GM19043 (cell line): ENCODE measurements around the gene PCED1A.

Source experiments
- ATAC-seq: cut with Tn5 transposase; IDR thresholded peaks from one replicate; pipeline ENCODE4 v1.9.1; 2021; ENCODE audit warnings: low read depth; ENCODE audit not compliant: unreplicated experiment

PCED1A gene

DNA sequence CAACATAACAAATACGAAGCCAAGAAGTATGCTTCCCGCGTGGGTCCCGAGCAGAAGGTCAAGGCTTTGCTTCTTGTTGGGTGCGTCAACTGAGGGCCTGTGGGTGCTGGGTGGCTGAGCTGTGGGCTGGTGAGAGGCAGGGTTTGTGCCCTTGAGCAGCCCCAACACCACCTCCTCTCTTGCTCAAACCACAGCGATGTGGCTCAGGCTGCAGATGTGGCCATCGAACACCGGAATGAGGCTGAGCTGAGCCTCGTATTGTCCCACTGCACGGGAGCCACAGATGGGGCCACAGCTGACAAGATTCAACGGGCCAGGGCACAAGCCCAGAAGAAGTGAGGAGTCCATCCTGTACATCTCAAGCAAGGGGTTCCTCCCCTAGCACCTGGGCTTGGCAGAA is 25.8 kb upstream of the PCED1A start:
- ATAC-seq: no peak

DNA sequence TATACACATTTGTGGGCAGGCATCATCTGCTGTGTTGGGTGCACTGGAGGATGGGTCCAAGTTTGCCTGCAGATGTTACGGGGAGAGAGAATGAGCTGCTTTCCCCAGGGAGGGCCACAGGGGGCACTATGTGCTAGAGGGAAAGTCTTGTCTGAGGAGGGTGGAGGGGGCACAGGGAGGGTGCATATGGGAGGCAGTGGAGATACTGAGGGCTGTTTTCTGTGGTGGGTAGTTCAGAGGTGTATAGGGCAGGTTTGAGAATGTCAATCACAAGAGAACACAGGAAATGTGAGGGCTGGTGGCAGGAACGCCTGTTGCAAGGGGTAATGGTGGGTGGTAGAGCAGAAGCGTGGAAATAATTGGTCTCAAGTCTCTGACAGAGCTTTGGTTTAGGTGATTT is 25.2 kb upstream of the PCED1A start:
- no peak for ATAC-seq

DNA sequence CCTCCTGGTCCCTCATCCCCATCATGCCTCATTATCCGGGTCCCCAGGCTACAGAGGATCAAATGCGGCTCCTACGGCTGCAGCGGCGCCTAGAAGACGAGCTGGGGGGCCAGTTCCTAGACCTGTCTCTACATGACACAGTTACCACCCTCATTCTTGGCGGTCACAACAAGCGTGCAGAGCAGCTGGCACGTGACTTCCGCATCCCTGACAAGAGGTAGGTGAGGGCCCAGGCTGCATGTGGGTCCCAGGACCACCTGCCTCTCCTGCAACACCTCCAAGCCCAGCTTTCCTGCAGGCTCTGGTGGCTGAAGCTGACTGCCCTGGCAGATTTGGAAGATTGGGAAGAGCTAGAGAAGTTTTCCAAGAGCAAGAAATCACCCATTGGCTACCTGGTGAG is 24.6 kb upstream of the PCED1A start:
- ATAC-seq: no peak

DNA sequence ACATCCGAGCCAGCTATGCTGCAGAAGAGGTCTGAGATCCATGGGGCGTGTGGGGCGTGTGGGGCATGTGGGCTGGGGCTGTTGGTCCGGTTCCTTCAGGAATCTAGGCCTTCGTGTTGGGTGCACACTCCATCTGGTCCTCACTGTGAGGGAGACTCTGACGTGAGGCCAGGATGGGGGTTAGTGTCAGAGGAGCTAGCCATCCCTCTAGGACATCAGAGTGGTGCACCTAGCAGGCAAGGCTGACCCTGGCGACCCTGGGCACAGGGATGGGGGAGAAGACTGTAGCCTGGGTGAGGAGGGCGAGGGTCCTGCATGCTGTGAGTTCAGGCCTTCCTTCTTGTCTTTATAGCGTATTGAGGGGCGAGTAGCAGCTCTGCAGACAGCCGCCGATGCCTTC is 24.2 kb upstream of the PCED1A start:
- ATAC-seq: no peak

DNA sequence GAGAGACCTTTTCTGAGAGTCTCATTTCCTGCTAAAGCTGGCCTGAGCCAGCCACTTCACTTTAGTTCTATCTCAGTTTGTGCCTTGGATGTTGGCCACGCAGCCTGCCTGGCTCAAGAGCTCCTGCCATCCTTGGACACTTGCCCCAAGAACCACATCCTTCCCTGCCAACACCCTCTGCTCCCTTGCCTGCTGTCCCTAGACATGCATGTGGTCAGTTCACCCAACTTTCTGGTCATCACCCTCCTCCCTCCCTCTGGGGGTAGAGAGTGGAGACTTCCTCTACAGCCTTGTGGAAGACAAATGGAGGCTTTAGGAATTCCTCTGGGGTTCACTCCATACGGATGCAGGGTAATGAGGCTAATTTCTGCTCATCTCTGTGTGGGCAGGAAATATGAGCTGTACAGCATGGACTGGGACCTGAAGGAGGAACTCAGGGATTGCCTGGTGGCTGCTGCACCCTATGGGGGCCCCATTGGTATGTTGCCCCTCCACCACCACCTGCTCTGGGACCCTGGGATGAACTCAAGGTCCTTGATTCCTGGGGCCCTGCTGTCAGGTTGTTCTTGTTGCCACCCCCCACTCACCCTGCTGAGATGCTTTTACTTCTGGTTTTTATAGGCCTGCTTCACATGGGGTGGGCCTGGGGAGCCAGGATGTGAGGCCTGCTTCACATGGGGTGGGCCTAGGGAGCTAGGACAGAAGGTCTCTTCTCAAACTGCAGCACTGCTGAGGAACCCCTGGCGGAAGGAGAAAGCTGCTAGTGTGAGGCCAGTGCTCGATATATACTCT is 19.1 kb upstream of the PCED1A start:
- no peak for ATAC-seq

DNA sequence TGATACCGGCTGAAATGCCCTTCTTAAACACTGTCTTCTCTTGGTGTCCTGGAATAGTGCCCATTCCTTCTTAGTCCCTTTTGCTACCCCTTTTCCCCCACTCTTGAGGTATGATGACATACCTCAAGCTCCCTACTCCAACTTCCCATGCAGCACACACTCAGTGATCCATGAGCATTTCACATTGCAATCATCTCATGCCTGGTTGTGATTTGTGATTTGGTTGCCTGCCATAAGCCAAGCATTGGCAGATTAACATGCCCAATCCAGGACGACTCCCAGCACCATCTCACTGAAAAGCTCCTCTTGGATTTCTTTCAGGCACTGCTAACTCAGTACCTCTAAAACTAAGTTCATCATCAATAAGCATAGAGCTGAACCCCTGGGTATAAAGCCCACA is 18.1 kb upstream of the PCED1A start:
- ATAC-seq: no peak

DNA sequence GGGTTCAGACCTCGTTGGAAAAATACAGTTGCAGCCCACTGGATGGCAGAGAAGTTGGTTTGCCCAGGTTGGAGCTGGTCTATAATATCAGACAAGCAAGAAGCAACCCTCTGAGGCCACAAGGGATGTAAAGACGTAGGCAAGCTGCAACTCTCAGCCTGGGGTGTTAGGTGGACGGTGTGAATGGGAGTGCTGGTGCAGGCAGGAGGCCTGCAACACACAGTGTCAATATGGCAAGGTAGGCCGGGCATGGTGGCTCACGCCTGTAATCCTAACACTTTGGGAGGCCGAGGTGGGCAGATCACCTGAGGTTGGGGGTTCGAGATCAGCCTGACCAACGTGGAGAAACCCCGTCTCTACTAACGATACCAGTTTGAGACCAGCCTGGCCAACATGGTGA is 10.6 kb upstream of the PCED1A start:
- ATAC-seq: no peak

DNA sequence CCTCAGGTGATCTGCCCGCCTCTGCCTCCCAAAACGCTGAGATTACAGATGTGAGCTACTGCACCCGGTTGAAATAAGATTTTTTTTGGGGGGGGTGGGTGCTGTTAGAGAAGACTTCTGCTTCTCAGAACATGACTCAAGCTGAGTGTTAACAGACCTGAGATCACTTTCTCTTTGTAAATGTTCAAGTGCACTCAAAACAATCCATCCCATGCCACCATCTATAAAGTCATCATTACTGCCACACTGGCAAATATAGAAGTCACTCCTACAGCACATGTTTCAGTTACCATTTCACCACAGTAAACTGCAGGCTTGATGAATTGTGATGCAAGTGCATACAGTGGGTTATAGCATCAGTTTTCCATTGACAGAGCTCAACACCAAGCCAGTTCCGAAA is 9.1 kb upstream of the PCED1A start:
- ATAC-seq: no peak

DNA sequence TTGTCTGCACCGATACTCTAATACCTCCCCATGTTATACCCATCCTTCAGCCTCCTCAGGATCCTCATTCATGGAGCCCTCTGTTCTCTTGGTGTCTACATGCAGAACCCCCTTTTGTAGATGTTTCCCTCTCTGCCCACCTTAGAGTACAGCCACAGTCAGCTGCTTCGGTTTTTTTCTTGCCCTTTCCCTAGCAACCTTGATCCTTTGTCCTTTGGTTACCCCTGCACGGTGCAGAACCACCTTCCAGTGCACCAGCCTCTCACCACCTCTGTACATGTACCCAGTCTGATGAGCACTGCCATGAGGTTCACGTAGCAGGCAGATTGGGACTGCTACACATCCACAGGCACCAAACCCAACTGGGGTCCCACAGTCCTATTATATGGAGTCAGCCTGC is 7.3 kb upstream of the PCED1A start:
- ATAC-seq: no peak

DNA sequence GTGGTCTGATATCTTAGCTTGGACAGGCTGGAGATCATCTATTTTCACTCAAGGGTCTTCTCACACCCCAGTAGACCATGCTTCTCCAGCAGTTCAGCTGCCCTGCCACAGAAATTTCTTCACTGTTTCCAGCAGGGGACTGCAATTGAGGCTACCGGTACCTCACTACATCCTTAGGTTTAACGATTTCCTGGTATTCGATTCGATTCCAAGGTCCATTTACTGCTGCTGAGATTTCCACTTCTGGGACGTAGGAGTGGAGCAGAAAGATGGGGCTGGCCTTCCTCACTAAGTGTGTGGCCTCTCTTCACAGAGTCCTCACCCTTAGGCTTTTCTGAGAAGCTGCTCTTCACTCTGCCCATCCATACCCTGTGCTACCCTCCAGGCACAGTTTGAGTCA is 6.2 kb upstream of the PCED1A start:
- ATAC-seq: no peak

DNA sequence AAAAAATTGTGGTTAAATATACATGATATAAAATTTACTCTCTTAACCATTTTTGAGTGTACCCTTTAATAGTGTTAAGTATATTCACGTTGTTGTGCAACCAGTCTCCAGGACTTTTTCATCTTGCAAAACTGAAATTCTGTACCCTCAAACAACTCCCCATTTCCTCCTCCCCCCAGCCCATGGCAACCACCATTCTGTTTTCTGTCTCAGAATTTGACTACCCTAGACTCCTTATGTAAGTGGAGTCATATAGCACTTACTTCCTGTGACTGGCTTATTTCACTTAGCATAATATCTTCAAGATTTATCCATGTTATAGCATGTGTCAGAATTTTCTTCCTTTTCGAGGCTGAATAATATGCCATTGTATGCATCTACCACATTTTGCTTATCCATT is 5.2 kb upstream of the PCED1A start:
- no peak for ATAC-seq

DNA sequence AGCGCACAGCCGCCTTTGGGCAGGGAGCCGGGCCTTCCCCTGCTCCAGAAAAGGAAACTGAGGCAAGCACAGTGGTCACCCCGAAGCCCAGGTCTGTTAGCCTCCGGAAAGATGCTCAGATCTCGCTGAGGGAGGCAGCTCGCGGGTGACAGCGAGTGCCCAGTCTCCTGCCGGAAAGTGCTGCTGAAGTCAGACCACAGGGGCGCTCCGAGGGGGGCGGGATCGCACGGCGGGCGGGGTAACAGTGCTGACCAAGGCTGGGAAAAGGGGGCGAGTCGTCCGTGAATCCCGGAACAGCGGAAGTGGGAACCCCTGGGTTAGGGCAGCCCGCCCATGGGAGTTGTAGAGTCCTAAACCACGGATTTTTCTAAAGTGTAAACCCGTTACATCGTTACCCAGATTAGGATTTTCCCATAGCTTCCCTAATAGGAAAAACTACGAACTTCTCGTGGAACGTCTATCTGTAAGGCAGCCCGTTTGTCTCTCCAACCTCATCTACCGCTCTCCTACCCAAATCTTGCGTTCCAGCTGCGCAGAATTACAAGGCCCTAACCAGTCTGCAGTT is 594 bp upstream of the PCED1A start:
- peak; percentile 19 for ATAC-seq

DNA sequence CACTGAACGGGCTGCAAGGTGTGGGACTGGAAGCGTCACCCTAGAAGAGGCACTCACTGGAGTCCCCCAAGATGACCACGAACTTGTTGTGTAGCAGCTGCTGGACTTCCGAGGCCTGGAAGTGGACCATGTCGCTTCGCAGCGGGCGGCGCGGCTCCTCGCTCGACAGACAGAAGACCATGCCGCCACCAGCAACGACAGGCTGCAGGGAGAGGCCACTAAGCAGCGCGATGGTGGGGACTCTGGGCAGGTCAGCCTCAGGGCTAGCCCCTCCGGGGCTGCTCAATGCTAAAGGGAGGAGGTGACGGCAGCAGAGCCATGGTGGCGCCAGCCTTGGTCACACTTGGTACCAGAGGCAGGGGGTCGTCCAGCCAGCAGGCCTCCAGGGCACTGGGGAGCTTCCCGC is 720 bp downstream of the PCED1A start:
- no peak for ATAC-seq

DNA sequence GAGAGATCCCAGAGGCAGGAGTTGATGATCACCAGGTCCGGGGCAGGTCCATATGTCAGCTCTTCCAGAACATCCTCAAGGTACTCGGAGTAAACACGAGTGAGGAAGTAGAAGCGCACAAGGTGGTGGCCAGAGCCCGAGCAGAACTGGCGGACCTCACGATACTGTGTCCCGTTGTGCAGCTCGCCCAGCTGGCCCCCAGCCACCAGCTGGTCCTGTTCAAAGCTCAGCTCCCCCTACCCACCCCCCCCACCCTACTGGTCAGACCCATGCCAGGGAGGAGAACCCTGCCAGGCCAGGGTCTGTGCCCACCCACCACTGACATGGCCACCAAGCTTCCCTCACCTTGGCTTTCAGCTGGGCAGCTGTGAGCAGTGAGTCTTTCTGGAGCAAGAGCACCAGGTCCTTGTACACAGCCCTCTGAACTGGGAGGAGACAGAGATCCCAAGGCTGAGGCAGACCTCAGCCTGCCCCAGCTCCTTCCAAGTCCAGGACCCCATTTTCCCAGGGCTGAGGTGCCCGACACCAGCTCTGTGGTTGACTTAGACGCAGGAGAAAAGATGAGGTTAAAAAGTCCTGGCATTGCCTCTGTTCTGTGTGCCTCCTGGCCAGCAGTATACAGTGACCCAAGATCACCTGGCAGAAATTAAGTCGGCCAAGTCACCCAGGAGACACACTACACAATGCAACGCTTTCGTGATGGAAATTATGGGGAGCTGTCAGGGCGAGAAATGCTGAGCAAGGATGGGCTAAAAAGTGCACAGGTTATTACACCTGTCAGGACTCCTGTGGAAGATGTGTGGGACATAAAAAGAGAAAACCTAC is 1.4 kb downstream of the PCED1A start:
- no peak for ATAC-seq

DNA sequence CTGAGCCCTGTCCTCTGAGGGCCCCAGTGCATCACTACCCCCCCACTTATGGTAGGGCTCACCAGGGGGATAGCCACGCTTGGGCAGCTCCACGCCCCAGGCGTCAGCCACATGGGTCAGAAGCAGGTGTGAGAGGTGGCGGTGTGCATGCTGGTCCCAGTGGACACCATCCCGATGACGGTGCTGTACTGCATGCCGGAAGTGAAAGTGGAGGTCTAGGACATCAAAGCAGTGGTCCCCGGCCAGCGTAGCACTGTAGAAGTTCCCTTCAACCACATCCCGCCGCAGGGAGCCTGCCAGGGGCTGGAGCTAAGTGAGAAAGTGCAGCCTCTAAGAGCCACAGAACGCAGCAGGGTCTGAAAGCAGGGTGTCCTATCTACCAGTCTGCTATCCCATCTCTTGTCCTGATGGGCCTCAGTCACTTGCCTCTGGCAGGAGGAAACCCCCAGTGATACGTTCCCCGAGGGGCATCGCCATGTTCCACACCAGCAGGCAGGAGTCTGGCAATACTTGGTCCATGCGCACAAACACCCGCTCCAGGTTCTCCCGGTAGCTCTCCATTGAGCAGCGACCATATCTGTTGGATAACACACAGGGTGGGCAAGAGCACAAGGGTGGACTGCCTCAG is 2.2 kb downstream of the PCED1A start:
- no peak for ATAC-seq

DNA sequence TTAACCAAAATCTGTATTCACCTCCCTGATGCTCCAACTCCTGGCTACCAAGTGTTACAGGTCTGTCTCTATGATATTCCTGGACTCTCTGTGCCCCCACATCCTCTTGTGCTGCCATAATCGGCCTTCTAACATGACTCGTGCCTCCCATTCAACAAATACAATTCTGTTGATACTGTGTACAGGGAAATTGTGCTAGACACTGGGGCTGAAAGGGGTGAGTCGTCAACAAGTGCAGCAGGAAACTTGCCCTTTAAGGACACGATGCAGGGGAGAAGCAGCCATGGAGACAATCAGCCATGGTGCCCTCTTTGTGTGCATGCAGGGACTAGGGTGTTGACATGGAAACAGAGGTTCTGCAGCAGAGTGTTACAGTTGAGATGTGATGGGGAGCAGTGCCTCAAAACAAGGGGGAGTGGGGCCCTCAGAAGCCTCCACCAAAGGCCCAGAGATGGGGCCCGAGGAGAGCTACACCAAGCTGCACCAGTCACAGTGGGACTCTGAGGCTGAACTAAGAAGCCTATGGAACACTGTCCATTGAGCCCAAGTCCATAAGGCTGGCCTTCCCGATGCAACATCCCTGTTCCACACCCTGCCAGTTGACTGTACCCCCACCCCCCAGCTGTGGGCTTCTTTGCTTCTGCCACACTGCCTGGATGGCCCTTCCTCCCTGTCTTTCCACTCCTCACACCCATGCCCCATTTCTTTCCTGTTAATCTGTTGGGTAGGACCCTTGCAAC is 3.1 kb downstream of the PCED1A start:
- no peak for ATAC-seq

DNA sequence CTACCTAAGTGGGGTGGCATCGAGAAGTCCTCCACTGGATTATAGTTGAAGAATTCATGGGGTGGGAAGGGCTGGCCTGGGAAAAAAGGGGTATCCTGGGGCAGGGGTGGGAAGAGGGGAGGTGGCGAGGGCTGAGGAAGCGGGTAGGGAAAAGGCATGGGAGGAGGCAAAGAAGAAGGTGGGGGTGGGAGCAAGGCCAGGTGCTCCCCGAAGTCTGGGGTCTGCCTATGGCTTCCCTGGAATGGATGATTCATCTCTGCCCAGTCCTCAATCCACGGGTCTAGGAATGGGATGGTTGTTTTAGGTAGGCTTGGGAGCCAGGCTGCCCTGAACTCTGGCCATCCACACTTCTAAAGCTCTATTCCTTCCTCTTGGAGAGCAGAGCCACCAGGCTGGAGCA is 4.4 kb downstream of the PCED1A start:
- ATAC-seq: no peak

DNA sequence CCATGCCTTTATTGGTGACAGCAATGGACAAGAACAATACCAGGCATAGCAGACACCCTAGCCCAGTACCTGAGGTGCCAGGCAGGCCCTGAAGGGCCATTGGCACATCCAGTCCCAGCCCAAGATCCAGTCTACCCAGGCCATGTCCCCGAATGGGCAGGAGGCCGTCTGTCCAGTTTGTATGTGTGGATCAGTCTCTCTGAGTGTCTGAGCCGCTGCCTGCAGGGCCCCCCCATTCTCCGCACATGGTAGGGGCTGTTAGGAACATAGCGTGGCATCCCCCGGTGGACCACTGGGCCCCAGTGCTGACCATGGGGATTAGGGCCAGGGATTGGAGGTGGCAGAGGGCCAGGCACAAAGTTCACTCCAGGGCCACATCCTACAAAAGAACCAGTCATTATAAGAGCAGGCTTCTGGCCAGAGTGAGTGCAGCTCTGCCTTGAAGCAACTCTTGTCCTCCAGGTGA is 5.1 kb downstream of the PCED1A start:
- no peak for ATAC-seq

DNA sequence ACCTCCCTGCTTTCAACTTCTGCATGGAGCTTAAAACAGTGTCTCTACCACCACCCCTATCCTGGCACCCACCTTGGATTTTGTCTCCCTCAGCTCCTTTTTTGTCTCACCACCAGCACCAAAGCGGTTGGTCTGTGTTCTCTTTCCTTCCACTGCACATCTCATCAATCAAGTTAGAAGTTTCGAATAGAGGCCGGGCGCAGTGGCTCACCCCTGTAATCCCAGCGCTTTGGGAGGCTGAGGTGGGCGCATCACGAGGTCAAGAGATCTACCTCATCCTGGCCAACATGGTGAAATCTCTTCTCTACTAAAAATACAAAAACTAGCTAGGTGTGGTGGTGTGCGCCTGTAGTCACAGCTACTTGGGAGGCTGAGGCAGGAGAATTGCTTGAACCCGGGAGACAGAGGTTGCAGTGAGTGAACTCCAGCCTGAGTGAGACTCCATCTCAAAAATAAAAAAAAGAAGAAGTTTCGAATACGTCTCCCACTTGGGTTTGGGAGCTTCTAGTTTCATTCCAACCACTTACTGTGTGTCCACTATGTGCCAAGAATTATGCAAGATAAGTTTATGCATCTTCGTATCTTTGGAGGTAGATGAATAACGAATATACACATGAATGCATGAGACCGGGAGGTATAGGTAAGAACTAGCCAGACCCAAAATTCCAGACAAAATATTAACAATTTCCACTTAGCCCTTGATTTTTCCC is 5.9 kb downstream of the PCED1A start:
- ATAC-seq: no peak

DNA sequence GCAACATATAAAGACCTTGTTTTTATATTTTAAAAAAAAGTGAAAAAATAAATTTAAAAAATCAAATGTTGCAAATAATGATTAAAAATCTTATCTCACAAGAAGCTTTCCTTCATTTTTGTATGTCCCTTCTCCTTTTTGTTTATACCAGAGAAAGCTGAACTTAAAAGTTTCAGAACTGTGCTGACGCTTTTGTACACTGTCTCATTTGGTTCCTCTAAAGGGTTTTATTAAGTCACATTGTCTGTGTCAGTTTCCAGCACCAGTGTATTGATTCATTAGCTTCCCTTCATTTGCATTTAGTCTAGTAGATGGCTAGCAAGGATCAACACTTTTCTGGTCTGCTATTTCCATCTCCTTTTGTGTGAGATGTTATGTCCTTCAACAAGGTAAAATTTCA is 6.7 kb downstream of the PCED1A start:
- no peak for ATAC-seq
